HL-60 (cell line): Measurements from ENCODE around the gene SLC25A18.

Source experiments
- DNase-seq, 2 experiments: peaks; one replicate each; pipeline ENCODE4 v3.0.0-alpha.2; 2010 to 2020; ENCODE audit warnings: low read depth in 1 of 2, low spot score in 1 of 2
- H3K27ac ChIP-seq: fragments of 250-450 bp; sonication (Bioruptor Pico); replicated peaks from 2 replicates; pipeline ENCODE4 v1.5.1; 2020; ENCODE audit warnings: mild to moderate bottlenecking, moderate library complexity
- H3K27me3 ChIP-seq: fragments of 250-450 bp; sonication (Bioruptor Pico); 2 replicates; pipeline ENCODE4 v1.5.1; 2021; ENCODE audit warnings: mild to moderate bottlenecking, moderate library complexity; ENCODE audit not compliant: insufficient read depth, poor library complexity, severe bottlenecking
- H3K4me3 ChIP-seq: replicated peaks from 2 replicates; pipeline ENCODE4 v1.5.1; 2011; ENCODE audit warnings: mild to moderate bottlenecking, control low read depth, low read length; ENCODE audit not compliant: insufficient read depth
- CTCF ChIP-seq: IDR thresholded peaks from one replicate; pipeline ENCODE4 v1.5.1; 2011; ENCODE audit warnings: low read length, control low read depth, inconsistent platforms; ENCODE audit not compliant: insufficient read depth
- GABPA ChIP-seq: IDR thresholded peaks from 2 replicates; pipeline ENCODE4 v1.6.1; 2012; ENCODE audit warnings: low read depth
- POLR2AphosphoS5 ChIP-seq: IDR thresholded peaks from 2 replicates; pipeline ENCODE4 v1.6.1; 2012; ENCODE audit warnings: low read depth
- REST ChIP-seq: IDR thresholded peaks from 2 replicates; pipeline ENCODE4 v1.6.1; 2012; ENCODE audit warnings: low read depth; ENCODE audit not compliant: insufficient replicate concordance
- SPI1 ChIP-seq: IDR thresholded peaks from 2 replicates; pipeline ENCODE4 v1.6.1; 2012; ENCODE audit warnings: low read depth, mild to moderate bottlenecking, borderline replicate concordance

Gene SLC25A18

DNA sequence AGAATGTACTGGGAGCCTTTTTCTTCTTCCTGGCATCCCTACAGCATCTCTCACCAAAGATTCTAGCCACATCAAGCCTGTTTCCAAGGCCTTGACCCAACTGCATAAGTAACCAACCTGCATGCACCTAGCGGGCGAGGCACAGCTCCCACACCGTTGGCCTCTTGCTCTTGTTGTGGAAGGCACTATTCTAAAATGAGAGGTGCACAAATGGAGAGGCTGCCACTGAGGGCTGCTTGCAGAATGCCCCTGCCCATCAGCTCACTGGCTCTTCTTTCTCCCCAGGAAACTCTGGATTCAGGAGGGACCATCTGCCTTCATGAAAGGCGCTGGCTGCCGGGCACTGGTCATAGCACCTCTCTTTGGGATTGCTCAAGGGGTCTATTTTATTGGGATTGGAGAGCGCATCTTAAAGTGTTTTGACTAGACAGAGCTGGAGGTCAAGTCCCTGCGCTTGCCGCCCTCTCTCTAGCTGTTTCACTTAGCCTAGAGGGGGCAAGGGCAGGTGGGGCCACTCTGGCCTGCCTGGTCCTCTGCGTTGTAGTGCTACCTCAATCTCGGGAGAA, 26.6 kb downstream of the SLC25A18 start:
- no peak for TF ChIP-seq SPI1
- TF ChIP-seq CTCF = no peak
- no peak for TF ChIP-seq POLR2AphosphoS5
- no peak for TF ChIP-seq REST
- TF ChIP-seq GABPA = no peak
- H3K27ac ChIP-seq = no peak overlapping the region
- H3K27me3 ChIP-seq = no peaks in the 10 kb centered on the region
- H3K4me3 ChIP-seq = no peak overlapping the region
- no peak for DNase-seq

DNA sequence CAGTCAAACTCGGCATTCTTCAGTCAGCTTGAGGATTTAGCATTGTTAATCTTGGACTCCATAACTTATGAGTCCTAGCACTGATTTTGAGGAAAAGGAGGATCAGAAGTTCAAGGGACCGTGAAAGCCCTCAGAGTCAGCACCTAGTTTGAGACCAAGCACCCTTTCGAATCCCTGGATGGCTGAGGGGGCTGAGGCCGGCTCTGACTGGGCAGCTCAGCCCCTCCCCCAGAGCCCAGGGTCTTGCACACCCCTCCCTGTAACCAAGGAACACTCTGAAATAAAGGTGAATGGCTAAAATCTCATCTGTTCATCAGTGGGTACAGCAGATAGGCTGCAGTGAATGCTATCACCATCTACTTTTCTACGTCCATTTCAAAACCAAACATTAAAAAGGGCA, 27.3 kb downstream of the SLC25A18 start:
- DNase-seq = no peak
- Histone ChIP-seq H3K4me3 (no peak overlapping the region), H3K27ac (no peak overlapping the region), H3K27me3 (no peaks in the 10 kb centered on the region)
- TF ChIP-seq SPI1 (no peak), GABPA (no peak), CTCF (no peak), POLR2AphosphoS5 (no peak; the same call in 1 of the 2 replicates), REST (no peak)

GRCh38 chr22:17592201-17592600, 28.9 kb downstream of the SLC25A18 start:
- Histone ChIP-seq H3K27me3 (no peaks in the 10 kb centered on the region), H3K27ac (no peak overlapping the region), H3K4me3 (no peak overlapping the region)
- no peak for DNase-seq
- TF ChIP-seq REST = no peak
- no peak for TF ChIP-seq SPI1
- TF ChIP-seq CTCF = no peak
- no peak for TF ChIP-seq GABPA
- TF ChIP-seq POLR2AphosphoS5 = no peak
